Activated naive CD8-positive, alpha-beta T cell treated with anti-CD3 and anti-CD28 coated beads, Interleukin-2, amount 50 U/mL, for 24 hours (primary cell): ENCODE measurements around the gene DLGAP1.

Experiments
- ATAC-seq: fragments of 150-1000 bp; cut with Tn5 transposase; one replicate; pipeline ENCODE4 v1.10.0; 2021
- DNase-seq: peaks from one replicate; pipeline ENCODE4 v3.0.0; 2021
- H3K27ac Mint-ChIP-seq: one replicate; pipeline ENCODE4 v1.8.0; 2021; ENCODE audit warnings: mild to moderate bottlenecking, mixed read lengths
- H3K27me3 Mint-ChIP-seq: one replicate; pipeline ENCODE4 v1.8.0; 2021; ENCODE audit warnings: mixed read lengths
- H3K36me3 Mint-ChIP-seq: one replicate; pipeline ENCODE4 v1.8.0; 2021; ENCODE audit warnings: low read depth, mixed read lengths
- H3K4me1 Mint-ChIP-seq: one replicate; pipeline ENCODE4 v1.8.0; 2021; ENCODE audit warnings: mixed read lengths
- H3K4me3 Mint-ChIP-seq: one replicate; pipeline ENCODE4 v1.8.0; 2021; ENCODE audit warnings: mild to moderate bottlenecking, moderate library complexity, mixed read lengths
- H3K9me3 Mint-ChIP-seq: one replicate; pipeline ENCODE4 v1.8.0; 2021; ENCODE audit warnings: mixed read lengths

The DLGAP1 gene

GRCh38 chr18:3447068-3447894 lies 1007.8 kb downstream of the DLGAP1 start:
- peak overlapping the region; percentile 98 for H3K27ac Mint-ChIP-seq
- ATAC-seq (no peak), DNase-seq (no peak)
- H3K4me1 Mint-ChIP-seq, result peaks cover 38% of the 10 kb centered on the region
- no peaks in the 10 kb centered on the region for H3K9me3 Mint-ChIP-seq
- no peaks in the 10 kb centered on the region for H3K27me3 Mint-ChIP-seq
- H3K4me3 Mint-ChIP-seq, result peak overlapping the region; percentile 94
- H3K36me3 Mint-ChIP-seq, result peaks cover 12% of the 10 kb centered on the region
